GM18520 (cell line): ENCODE results near the gene GPR153.

ENCODE experiments used
- ATAC-seq: cut with Tn5 transposase; IDR thresholded peaks from one replicate; pipeline ENCODE4 v1.9.1; 2021; ENCODE audit not compliant: unreplicated experiment

The GPR153 gene

GRCh38 chr1:6270401-6270800 is 9.5 kb upstream of the GPR153 start:
- ATAC-seq: no peak

GRCh38 chr1:6269720-6270400 is 9.0 kb upstream of the GPR153 start:
- no peak for ATAC-seq

- no peak for ATAC-seq
Measured at GRCh38 chr1:6269296-6269695, 8.4 kb upstream of the GPR153 start.

GRCh38 chr1:6268415-6268814 is 7.5 kb upstream of the GPR153 start:
- ATAC-seq: no peak

- no peak for ATAC-seq
Measured at GRCh38 chr1:6267686-6268322, 6.9 kb upstream of the GPR153 start.

- ATAC-seq: no peak
Measured at GRCh38 chr1:6266641-6267040, 5.7 kb upstream of the GPR153 start.

- no peak for ATAC-seq
Measured at GRCh38 chr1:6265151-6265550, 4.3 kb upstream of the GPR153 start.

- ATAC-seq: no peak
Measured at GRCh38 chr1:6263716-6264115, 2.8 kb upstream of the GPR153 start.

GRCh38 chr1:6262555-6263420 is 1.9 kb upstream of the GPR153 start:
- ATAC-seq: no peak

- ATAC-seq: no peak
Measured at GRCh38 chr1:6261615-6261995, 707 bp upstream of the GPR153 start.

GRCh38 chr1:6260433-6260934 is 414 bp downstream of the GPR153 start:
- no peak for ATAC-seq

- no peak for ATAC-seq
Measured at GRCh38 chr1:6259491-6260362, 1.2 kb downstream of the GPR153 start.

- no peak for ATAC-seq
Measured at GRCh38 chr1:6258675-6259074, 2.2 kb downstream of the GPR153 start.

GRCh38 chr1:6257541-6258069 is 3.3 kb downstream of the GPR153 start:
- ATAC-seq: no peak

GRCh38 chr1:6256645-6257044 is 4.3 kb downstream of the GPR153 start:
- no peak for ATAC-seq

- no peak for ATAC-seq
Measured at GRCh38 chr1:6254691-6255090, 6.2 kb downstream of the GPR153 start.

- no peak for ATAC-seq
Measured at GRCh38 chr1:6253380-6253779, 7.5 kb downstream of the GPR153 start.

GRCh38 chr1:6252374-6252710 is 8.6 kb downstream of the GPR153 start:
- no peak for ATAC-seq

- ATAC-seq: no peak
Measured at GRCh38 chr1:6251681-6252373, 9.1 kb downstream of the GPR153 start.

- no peak for ATAC-seq
Measured at GRCh38 chr1:6251233-6251632, 9.7 kb downstream of the GPR153 start.
